CD4-positive, alpha-beta T cell treated with Interleukin-21 for 1 hour (primary cell): ENCODE results near the gene RPL41.

Experiments used
- DNase-seq: peaks from one replicate; pipeline ENCODE4 v3.0.0-alpha.2; 2020

RPL41 gene

GRCh38 chr12:56157201-56158028 is 41.0 kb downstream of the RPL41 start:
- peak; percentile 78 for DNase-seq

- peak; percentile 95 for DNase-seq
Observed at GRCh38 chr12:56158029-56158925, 41.8 kb downstream of the RPL41 start, which contains the start of gene MYL6. TSS of gene MYL6 (plus strand) at chr12:56158359. CDS start at chr12:56158402, 43 bp downstream.

- peak; percentile 38 for DNase-seq
Observed at GRCh38 chr12:56158926-56159461, 42.6 kb downstream of the RPL41 start.

DNA sequence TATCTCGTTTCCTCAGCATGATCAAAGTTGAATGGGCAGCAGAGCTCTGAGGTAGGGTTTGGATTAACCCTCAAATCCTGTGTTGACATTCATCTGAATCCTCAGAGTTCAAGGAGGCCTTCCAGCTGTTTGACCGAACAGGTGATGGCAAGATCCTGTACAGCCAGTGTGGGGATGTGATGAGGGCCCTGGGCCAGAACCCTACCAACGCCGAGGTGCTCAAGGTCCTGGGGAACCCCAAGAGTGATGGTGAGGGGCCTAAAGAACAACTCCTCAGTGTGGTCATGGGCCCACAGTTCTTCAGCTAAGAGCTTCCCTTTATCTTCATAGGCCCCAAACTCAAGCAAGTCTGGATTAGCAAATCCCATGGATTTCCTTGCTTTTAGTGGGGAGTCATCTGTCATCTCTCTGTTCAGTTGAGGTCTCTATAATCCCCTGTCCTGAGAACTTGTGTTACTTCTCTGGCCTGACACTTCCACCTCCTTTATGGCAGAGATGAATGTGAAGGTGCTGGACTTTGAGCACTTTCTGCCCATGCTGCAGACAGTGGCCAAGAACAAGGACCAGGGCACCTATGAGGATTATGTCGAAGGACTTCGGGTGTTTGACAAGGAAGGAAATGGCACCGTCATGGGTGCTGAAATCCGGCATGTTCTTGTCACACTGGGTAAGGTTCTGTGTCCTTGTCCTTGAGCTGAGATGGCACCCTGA is 43.2 kb downstream of the RPL41 start:
- DNase-seq: peak; percentile 13

DNA sequence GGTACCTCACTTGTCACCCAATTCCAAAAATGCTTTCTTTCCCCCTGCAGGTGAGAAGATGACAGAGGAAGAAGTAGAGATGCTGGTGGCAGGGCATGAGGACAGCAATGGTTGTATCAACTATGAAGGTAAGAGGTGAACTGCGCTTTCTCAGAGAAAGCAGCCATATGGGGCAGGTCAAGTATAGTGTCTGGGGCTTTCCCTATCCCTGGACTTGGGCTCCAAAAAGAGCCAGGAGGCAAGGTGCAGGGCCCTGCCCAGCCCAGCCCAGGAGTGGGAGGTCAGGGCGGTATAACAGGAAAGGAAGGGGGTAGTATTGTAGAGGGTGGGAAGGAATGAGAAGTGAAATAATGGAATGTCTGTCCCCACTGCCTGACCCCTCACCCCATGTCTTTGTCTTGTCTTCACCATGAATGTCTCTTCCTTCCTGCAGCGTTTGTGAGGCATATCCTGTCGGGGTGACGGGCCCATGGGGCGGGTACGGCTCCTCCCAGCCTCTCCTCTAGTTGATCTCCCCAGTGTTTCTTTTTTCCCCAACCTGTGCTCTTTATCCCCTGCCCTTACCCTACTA is 43.8 kb downstream of the RPL41 start:
- peak; percentile 77 for DNase-seq

- no peak for DNase-seq
Observed at GRCh38 chr12:56160894-56161689, 44.7 kb downstream of the RPL41 start.

- DNase-seq: peak; percentile 17
Observed at GRCh38 chr12:56161690-56162351, 45.4 kb downstream of the RPL41 start.

GRCh38 chr12:56162468-56163290 is 46.2 kb downstream of the RPL41 start:
- DNase-seq: no peak

DNA sequence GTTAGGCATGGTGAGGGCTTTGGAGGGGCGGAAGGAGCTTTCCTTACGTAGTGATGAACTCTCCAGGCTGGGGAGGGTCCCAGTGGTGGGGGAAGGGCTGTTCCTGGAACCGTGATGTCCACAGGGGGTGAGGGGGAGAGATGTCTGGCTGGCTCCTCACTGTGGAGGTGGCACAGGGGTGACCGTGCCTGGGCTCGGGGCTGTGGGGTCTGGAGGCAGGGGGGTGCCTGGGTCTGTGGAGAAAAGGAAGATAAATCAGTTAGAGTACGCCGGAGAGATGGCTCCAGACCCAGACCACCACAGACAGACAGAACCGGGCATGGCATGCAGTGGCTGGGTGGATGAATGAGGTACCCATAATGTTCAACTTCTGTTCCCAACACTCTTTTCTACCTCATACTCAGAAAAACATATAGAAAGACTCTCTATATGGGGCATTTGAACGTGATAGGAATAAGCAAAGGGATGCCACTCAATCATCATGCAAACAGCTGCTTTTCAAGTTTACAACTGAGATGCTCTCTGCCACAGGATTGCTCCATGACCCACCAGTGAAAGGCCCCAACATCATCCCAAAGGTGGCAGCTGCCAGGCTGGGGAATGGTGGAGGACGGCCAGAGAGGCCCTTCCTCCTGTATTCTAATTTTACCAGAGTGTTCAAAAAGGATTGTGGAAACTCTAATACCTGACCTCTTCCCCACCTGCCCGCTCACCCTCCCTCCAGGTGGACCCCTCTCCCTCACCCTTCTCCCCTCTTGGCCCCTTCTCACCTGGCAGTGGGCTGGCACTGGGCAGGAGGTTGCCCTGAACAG is 47.3 kb downstream of the RPL41 start:
- DNase-seq: peak; percentile 17

GRCh38 chr12:56164345-56164729 is 47.9 kb downstream of the RPL41 start:
- peak; percentile 12 for DNase-seq

DNA sequence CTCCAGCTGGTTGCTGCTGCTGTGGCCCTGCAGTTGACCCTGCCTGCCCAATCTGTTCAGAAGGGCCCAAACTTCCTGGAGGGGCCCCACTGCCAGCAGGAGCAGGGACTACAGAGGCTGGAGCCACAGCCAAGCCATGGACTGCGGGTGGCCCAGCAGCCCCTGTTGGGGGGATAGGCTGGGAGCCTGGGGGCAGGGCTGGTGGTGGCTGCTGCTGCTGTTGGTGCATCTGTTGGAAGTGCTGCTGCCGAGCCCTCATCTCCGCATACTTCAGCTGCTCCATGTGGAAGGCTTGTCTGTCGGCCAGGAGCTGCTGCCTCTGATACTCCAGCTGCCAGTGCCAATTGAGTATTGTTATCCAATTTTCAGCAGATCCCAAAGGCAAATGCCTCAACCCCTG is 48.9 kb downstream of the RPL41 start:
- DNase-seq: no peak
